ENCODE results near the gene ATG2B.

Gene ATG2B

DNA sequence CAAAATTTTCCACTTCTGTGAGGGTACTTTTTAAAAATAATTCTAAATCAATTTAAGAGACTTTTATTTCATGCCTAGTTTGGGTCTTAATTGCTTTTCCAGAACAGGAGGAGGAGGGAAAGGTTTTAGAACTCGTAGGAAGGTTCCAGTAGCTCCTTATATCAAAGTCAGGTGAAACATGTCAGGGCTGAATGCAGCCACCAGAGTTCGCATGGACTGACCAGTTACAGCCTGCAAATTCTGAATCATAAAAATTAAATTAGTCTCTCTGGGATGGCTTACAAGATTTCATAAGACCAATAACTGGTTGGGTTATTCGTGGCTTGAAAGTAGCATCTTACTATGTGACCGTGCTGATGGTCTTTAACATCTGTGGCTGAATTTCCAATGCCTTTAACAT lies 106.7 kb downstream of the ATG2B start:
- peak; percentile 70 for DNase-seq (ENCODE audit: low read depth)
- H3K4me3 ChIP-seq (ENCODE audit: low read length): peak overlapping the region; percentile 3
- TF ChIP-seq, protein P1, sequence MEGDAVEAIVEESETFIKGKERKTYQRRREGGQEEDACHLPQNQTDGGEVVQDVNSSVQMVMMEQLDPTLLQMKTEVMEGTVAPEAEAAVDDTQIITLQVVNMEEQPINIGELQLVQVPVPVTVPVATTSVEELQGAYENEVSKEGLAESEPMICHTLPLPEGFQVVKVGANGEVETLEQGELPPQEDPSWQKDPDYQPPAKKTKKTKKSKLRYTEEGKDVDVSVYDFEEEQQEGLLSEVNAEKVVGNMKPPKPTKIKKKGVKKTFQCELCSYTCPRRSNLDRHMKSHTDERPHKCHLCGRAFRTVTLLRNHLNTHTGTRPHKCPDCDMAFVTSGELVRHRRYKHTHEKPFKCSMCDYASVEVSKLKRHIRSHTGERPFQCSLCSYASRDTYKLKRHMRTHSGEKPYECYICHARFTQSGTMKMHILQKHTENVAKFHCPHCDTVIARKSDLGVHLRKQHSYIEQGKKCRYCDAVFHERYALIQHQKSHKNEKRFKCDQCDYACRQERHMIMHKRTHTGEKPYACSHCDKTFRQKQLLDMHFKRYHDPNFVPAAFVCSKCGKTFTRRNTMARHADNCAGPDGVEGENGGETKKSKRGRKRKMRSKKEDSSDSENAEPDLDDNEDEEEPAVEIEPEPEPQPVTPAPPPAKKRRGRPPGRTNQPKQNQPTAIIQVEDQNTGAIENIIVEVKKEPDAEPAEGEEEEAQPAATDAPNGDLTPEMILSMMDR (conservative IDR thresholded peaks at IDR 0.05; ENCODE audit: low read length): peak; percentile 51

DNA sequence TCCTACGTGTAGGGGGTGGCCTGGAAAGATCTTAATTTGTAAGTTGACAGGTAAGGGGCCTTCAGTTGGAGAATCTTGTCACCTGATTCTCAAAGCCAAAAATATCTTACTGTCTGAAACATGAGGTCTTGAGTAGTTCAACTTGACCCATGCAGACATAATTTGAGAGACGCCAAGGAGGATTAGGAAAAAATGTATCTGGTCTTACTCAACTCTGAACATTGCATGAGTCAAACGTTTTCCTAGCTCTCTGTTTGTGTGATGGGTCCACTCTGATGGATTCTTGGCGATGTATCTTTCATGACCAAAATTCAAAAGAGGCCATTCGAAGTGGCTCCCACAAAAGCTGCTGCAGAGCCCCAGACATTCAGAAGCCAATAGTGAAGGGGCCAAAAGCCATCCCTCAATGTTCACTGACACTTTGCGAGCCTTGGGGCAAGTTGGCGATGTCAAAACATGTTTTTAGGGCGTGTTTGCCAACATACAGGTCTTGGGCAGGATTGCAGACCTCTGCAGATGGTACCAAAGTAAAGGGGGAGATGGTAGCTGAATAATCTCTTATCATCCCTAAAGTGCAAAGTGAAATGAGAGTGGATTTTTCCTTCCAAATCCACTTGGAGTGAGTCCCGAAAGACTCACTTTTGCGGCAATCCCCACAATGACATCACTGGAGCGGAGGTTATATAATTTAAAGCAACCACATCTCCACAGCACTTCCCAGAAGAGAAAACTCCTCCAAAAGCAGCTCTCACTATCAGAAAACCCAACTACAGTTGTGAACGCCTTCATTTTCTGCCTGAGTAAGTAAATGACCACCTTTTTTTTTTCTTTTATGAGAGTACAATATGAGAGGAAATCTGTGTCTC lies 107.4 kb downstream of the ATG2B start, which contains the start of gene BDKRB1:
Gene BDKRB1, plus strand, starts transcription at position 710 of the 866 bp plus-strand sequence. CDS start 7,473 bp downstream, outside the sequence.
- DNase-seq (ENCODE audit: low read depth): peak; percentile 90
- TF ChIP-seq, protein P1 (conservative IDR thresholded peaks at IDR 0.05; ENCODE audit: low read length): no peak
- H3K4me3 ChIP-seq (ENCODE audit: low read length): peak within 1 kb of the TSS; percentile 3

DNA sequence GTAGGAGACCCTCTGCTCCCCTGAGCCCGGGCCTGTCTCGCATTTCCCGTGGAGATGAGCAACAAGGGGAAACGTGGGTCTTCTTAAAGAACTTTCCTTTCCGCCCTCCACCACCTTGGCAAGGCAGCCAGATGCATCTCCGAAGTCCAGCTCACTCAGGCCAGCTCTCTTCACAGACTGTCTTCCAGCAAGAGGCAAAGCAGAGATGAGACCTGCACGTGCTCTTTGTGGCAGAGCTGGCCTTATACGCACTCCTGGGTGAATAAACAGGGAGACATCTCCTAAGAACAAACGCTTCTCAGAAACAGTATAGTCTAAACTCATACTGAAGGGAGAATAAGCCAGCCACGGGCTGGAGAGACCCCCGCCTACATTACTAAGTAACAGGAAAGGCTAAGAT lies 108.5 kb downstream of the ATG2B start:
- TF ChIP-seq, protein P1 (conservative IDR thresholded peaks at IDR 0.05; ENCODE audit: low read length): no peak
- H3K4me3 ChIP-seq (ENCODE audit: low read length): no peak overlapping the region
- DNase-seq (ENCODE audit: low read depth): no peak

DNA sequence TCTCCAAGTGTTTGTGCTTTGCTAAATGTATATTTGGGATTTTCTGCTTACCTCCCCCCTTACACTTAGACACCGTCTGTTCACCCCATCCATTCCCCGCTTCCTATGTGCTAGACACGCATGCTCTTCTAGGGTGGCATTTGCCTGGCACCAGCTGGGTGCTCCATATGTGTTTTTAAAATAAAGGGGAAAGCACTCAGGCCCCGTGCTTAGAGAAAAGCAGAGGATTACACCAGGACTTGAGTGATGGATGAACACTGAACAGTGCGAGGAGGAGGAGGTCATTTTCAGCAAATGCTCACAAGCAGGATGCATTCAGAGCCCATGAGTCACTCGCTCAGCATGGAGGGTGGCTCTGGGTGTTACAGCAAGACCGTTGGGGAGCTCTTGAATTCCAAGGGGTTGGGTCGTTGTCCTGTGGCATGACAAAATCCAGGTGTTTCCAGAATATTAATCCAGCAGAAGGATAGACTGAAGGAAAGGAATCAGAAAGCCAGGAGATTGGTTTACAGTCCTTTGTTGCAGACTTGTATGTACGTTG lies 110.1 kb downstream of the ATG2B start:
- H3K4me3 ChIP-seq (ENCODE audit: low read length): peak overlapping the region; percentile 41
- TF ChIP-seq, protein P1 (conservative IDR thresholded peaks at IDR 0.05; ENCODE audit: low read length): no peak
- peak; percentile 93 for DNase-seq (ENCODE audit: low read depth)

DNA sequence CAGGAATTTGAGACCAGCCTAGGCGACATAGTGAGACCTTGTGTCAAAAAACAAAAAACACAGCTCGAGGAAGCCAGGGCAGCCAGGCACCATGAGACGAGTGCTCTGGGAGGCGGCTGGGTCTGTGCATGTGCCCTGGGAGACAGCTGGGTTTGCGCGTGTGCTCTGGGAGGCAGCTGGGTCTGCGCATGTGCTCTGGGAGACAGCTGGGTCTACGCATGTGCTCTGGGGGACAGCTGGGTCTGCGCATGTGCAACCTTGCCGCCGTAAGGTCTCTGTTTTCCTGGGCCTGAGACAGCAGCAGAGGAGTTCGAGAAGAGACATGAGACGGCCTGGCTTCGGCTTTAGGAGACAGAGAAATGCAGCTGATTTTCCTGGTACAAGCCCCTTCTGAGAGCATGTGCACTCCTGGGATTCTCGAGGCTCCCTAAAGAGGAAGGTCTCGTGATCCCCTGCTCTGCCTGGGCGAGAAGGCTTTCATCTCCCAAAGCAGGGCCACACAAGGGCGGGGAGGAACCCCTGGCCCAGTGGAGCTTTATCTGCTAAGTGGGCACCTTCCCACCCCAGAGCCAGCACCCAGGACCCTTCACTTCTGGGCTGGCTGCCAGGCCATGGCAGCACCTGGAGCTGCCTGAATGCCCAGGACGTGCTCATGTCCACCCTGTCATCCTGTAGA lies 110.7 kb downstream of the ATG2B start:
- peak; percentile 68 for DNase-seq (ENCODE audit: low read depth)
- TF ChIP-seq, protein P1 (conservative IDR thresholded peaks at IDR 0.05; ENCODE audit: low read length): no peak
- peak overlapping the region; percentile 41 for H3K4me3 ChIP-seq (ENCODE audit: low read length)

DNA sequence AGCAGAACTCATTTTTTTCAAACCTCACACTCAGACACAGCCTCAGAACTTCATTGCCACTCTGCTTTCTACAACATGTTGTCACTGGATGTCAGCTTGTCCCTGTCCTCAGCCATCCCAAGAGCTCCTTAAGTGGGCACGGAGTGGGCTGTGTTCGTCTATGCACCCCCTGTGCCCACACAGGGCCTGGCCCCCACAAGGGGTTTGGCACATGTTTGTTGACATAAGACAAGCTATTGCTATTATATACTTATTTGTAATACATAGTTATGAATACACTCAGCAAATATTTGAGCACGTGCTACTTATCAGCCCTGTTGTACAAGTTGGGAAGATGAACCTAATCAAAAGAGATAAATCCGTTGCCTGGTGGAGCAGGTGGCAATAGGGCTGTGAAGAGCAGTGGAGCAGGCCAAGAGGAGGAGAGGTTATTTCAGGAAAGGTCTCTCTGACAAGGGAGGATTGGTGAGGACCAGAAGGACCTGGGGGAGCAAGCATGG lies 111.4 kb downstream of the ATG2B start:
- no peak overlapping the region for H3K4me3 ChIP-seq (ENCODE audit: low read length)
- no peak for DNase-seq (ENCODE audit: low read depth)
- TF ChIP-seq, protein P1 (conservative IDR thresholded peaks at IDR 0.05; ENCODE audit: low read length): no peak

Data from AG10803 (cell line).